SK-N-MC (cell line): ENCODE data around the gene TNK2.

Source experiments
- DNase-seq: peaks from one replicate; pipeline ENCODE4 v3.0.0-alpha.2; 2011; ENCODE audit warnings: low read depth, low spot score
- H3K27ac ChIP-seq: fragments of 200-600 bp; sonication (generic); 2 replicates; pipeline ENCODE4 v1.5.1; 2016; ENCODE audit warnings: mixed run types
- H3K36me3 ChIP-seq: fragments of 200-600 bp; sonication (generic); 2 replicates; pipeline ENCODE4 v1.6.1; 2017; ENCODE audit warnings: antibody characterized with exemption, low read length, mixed read lengths; ENCODE audit not compliant: insufficient read depth
- H3K4me3 ChIP-seq: fragments of 200-600 bp; sonication (generic); 2 replicates; pipeline ENCODE4 v1.5.1; 2016
- H3K9ac ChIP-seq: fragments of 200-600 bp; sonication (generic); 2 replicates; pipeline ENCODE4 v1.8.0; 2017; ENCODE audit warnings: mixed run types, mixed read lengths; ENCODE audit not compliant: insufficient read length
- H3K9me3 ChIP-seq: fragments of 200-600 bp; sonication (generic); 2 replicates; pipeline ENCODE4 v1.6.1; 2017; ENCODE audit warnings: low read depth, mild to moderate bottlenecking, antibody characterized with exemption, low read length, moderate library complexity, mixed read lengths
- EZH2 ChIP-seq: fragments of 200-600 bp; sonication (generic); IDR thresholded peaks from one replicate; pipeline ENCODE4 v1.6.1; 2017; ENCODE audit warnings: antibody characterized with exemption
- FOXP2 ChIP-seq: optimal IDR thresholded peaks from 2 replicates; pipeline ENCODE3; 2011; ENCODE audit warnings: mild to moderate bottlenecking, moderate library complexity; ENCODE audit not compliant: insufficient read depth; ENCODE audit errors: extremely low read length, control extremely low read depth
- POLR2AphosphoS5 ChIP-seq: IDR thresholded peaks from 2 replicates; pipeline ENCODE4 v1.6.1; 2012; ENCODE audit warnings: mild to moderate bottlenecking, low read depth, low read length, borderline replicate concordance

TNK2 gene

DNA sequence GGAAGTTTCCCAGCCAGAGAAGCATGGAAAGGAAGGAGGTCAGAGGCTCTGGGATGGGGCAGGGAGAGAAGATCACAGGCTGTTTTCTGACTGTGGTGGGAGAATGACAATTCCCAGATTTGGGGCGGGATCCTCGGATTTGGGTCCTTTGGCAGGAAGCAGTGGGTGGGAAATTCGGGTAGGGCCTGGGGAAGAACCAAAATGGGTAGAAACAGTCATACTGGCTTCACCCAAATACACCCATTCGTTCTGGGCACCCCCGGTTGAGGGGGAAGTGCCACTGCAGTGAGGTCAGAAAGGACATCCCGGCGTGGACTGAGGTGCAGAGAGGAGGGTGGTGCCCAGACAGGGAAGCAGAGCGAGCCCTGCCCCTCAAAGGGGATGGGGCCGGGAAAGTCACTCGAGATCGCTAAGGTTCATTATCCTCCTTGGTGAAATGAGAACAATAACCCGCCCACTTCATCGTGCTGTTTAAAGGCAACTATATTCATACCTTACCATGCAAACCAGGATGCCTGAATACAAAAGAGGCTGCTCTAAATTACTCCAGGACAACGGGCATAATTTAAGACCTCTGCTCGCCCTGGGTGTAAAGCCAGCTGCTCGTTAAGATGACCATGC, 28.8 kb downstream of the TNK2 start:
- Histone ChIP-seq H3K9me3 (no peaks in the 10 kb centered on the region), H3K36me3 (peaks cover 12% of the 10 kb centered on the region; the same call in 1 of the 2 replicates), H3K27ac (no peak overlapping the region), H3K4me3 (no peak overlapping the region), H3K9ac (no peak overlapping the region)
- TF ChIP-seq FOXP2 (no peak), POLR2AphosphoS5 (no peak), EZH2 (no peak)
- no peak for DNase-seq

DNA sequence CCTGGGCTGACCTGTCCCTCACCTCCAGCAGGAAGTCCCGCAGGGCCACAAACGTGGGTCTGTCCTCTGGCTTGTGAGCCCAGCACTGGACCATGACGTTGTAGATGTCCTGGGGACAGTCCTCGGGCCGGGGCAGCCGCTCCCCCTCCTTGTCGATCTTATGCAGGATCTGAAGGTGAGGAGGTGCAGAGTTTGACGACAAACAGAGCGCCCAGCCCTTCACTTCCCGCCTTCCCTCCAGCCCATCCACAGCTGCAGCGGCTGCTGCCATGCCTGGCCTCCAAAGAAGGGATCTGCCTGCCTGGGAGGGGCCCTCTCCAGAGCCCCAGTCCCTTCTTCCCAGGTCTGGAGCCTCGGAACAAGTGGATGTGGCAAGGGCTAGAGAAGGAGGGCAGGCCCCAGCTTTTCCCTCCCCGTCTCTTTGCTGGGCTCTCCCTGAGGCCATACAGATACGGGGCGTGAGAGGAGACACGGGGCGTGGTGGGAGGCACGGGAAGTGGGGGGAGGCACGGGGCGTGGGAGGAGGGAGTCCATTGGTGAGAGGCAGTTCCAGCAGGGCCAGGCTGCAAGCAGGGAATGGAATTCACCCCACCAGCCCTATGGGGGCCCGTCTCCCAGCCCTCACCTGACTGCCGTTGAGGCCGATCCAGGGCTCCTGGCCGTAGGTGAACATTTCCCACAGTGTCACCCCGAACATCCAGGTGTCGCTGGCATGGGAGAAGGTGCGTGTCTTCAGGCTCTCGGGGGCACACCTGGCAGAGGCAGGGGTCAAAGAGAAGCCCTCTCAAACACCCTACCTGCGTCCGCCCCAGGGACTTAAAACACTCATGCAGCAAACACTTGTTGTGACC, 29.7 kb downstream of the TNK2 start:
- Histone ChIP-seq H3K36me3 (peaks cover 12% of the 10 kb centered on the region; the same call in 1 of the 2 replicates), H3K9me3 (no peaks in the 10 kb centered on the region), H3K27ac (no peak overlapping the region), H3K9ac (no peak overlapping the region), H3K4me3 (no peak overlapping the region)
- TF ChIP-seq EZH2, result no peak
- no peak for TF ChIP-seq FOXP2
- TF ChIP-seq POLR2AphosphoS5, result no peak
- DNase-seq, result no peak

DNA sequence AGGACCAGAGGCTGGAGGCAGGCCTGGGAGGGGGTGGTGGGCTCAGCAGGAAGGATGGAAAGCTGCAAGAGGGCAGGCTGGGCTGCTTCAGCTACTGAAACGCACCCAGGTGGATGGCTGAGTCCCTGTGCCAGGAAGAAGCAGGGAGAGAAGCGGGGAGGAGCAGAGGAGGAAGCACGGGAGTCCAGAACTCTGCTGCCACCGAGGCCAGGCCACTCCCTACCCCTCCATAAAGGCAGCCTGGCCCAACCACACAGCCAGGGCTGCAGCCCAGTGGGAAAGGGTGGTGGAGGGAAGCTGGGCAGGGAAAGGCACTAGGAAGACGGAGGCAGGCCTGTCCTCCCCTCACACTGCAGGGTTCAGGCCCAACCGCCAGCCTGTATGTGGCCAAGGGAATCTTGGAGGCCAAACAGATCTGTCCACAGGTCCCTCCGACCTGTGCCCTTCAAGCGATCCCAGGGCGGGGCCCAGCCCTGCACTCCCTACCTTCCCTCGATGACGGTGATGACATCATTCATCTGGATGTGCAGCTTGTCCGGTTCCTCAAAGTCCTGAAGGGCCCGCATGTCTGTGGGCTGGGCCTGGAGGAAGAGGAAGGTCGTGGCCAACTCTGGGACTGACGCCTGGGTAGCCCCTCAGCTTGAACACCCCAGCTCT, 30.5 kb downstream of the TNK2 start:
- Histone ChIP-seq H3K4me3 (no peak overlapping the region), H3K9me3 (no peaks in the 10 kb centered on the region), H3K9ac (no peak overlapping the region), H3K27ac (no peak overlapping the region), H3K36me3 (peaks cover 12% of the 10 kb centered on the region; the same call in 1 of the 2 replicates)
- no peak for DNase-seq
- TF ChIP-seq EZH2, result no peak
- no peak for TF ChIP-seq FOXP2

DNA sequence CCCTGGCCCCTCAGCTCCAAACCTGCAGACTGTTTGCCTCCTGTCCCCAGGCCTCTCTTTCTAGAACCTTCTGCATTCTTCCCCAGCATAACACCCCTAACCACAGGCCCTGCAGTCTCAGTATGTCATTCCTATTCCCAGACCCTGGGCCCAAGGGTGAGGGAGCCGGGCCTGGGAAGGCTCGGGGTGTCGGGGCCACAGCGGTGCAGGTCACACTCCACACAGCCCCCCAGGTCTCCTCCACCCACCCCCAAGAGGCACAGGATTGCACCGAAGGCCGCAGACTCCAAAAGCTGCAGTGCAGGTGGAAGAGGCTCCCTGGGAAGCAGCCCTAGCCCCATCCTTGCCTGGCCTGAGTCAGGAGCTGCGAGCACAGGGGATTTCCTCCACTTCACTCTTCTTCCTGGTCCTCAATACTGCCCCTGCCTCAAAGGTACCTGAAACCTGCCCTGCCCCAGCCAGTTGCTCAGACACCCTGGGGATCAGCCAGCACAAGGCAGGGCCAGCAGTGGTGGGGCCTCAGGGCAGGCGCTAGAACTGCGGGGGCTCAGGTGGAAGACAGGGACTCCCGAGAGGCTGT, 31.1 kb downstream of the TNK2 start:
- Histone ChIP-seq H3K9ac (no peak overlapping the region), H3K9me3 (no peaks in the 10 kb centered on the region), H3K27ac (no peak overlapping the region), H3K36me3 (peaks cover 12% of the 10 kb centered on the region; the same call in 1 of the 2 replicates), H3K4me3 (no peak overlapping the region)
- TF ChIP-seq POLR2AphosphoS5 (no peak), EZH2 (no peak), FOXP2 (no peak)
- DNase-seq, result no peak

DNA sequence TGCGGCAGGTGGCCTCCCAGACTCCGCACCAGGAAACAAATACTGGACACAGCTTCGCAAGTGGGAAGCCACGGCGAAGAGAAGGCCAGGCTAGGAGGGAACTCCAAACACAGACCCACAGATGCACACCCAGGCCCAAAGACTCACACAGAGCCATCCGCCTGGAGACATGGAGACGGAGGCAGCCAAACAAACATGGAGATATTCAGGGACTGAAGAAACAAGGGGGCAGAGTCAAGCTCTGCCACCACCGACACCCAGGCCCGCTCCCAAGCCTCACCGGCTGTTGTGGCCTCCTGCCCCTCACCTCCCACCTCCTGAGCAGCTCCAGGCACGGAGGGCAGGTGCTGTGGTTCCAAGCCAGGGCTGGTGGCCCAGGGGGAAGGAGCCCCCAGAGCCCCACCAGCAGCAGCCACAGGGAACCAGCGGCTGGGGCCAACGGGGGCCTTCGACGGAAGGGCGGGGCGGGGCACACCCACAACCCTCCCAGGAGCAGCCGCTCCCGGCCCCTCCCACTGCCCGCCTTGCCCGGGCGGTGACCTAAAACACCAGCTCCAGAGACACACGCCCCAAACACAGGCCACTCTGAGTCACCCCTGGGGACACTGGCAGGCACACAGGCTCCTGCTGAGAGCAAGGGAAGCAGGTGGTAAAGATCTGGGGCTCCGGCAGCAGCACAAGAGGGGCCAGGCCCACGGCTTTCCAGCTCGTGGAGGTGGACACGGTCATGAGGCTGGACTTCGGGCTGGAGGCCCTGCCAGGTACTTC, 31.9 kb downstream of the TNK2 start:
- H3K9me3 ChIP-seq, result no peaks in the 10 kb centered on the region
- peaks cover 12% of the 10 kb centered on the region; the same call in 1 of the 2 replicates for H3K36me3 ChIP-seq
- DNase-seq, result no peak
- TF ChIP-seq EZH2 (no peak), FOXP2 (no peak), POLR2AphosphoS5 (no peak)
- H3K9ac ChIP-seq, result no peak overlapping the region
- no peak overlapping the region for H3K27ac ChIP-seq
- H3K4me3 ChIP-seq, result no peak overlapping the region

DNA sequence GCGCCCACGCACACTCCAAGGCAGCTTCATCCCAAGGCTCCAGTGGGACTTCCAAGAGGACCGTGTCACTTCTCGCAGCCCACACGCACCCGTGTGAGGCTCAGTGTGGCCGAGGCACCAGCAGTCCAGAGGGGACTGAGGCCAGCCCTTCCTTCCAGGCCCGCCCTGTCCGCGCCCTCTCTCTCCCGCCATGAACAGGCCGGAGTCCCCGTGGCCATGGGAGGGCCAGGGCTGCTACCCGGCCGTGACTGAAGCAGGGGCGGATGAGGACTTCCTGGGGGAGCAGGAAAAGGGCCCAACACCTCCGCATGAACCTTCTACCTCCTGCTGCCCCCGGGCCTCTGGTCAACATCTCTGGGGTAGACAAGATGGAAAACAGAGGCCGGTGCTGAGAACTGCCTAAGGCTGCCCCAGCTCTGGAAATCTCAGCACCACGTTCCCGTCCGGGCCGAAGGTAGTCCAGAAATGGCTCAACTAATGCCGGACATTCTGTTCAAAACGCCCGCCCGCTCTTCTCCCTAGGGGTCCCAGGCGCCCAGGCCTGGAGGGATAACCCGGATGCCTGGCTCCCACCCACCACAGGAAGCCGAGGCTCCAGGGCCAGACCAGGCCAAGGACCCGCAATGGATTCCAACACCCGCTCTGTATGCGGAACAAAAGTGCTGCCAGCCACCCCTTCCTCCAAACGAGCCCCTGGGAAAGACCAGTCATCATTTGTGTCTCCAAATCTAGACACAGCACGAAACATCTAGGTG, 32.7 kb downstream of the TNK2 start:
- Histone ChIP-seq H3K9ac (no peak overlapping the region), H3K27ac (no peak overlapping the region), H3K9me3 (no peaks in the 10 kb centered on the region), H3K36me3 (peaks cover 18% of the 10 kb centered on the region; the same call in 1 of the 2 replicates), H3K4me3 (no peak overlapping the region)
- TF ChIP-seq POLR2AphosphoS5, result no peak
- no peak for TF ChIP-seq EZH2
- no peak for TF ChIP-seq FOXP2
- no peak for DNase-seq

DNA sequence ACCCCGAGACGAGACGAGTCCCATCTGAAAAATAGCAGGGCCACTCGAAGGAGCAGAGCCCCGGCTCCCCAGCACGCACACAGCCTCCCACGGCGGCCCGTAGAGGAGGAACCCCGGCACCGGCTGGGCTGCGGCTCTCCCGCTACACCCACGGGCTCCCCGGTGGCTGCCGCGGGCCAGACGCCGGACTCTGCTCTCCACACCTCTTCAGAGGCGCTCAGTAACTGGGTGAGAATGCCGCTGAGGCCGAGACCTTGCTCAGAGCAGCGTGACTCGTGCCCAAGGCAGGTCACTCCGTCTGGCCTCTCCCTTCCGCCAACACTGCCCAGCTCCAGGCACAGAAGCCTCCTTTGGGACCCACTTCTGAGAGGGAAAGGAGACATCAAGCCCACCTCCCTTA, 34.4 kb downstream of the TNK2 start:
- H3K27ac ChIP-seq, result no peak overlapping the region
- H3K9me3 ChIP-seq, result no peaks in the 10 kb centered on the region
- peaks cover 21% of the 10 kb centered on the region; the same call in 1 of the 2 replicates for H3K36me3 ChIP-seq
- DNase-seq, result no peak
- no peak overlapping the region for H3K4me3 ChIP-seq
- TF ChIP-seq FOXP2, result no peak
- TF ChIP-seq POLR2AphosphoS5, result no peak
- H3K9ac ChIP-seq, result no peak overlapping the region
